ENCODE measurements around the gene ACADM. TPM values are rescaled to one million over a fixed set of nuclear protein-coding genes. Genes with fewer than 3 reads are reported as not detected.

Gene ACADM
- total and polyA plus RNA-seq, 2 of the 13 experiments (the other 11 are each of a cell fraction or from before 2014, with no cell fraction given) = 43.7 to 92.2 TPM

GRCh38 chr1:75724472-75725022 is at the start of gene ACADM (continued):
- TF ChIP-seq ZBTB33 (CRISPR knock-in tag; IDR thresholded peaks at IDR 0.05) (no peak), ZKSCAN5 (CRISPR knock-in tag; IDR thresholded peaks at IDR 0.05) (no peak), ZBTB14 (CRISPR knock-in tag; IDR thresholded peaks at IDR 0.05) (0 out of 2 replicates have a peak, but pooled peaks have one; percentile 30), ZNF354B (CRISPR knock-in tag; IDR thresholded peaks at IDR 0.05) (no peak), CEBPB (IDR thresholded peaks at IDR 0.05; ENCODE audit: borderline replicate concordance, low read depth, low read length) (no peak), YEATS2 (CRISPR knock-in tag; IDR thresholded peaks at IDR 0.05; ENCODE audit: borderline replicate concordance) (0 out of 2 replicates have a peak, but pooled peaks have one; percentile 63), SOX5 (CRISPR knock-in tag; IDR thresholded peaks at IDR 0.05; ENCODE audit: borderline replicate concordance) (peak; percentile 73), THYN1 (CRISPR knock-in tag; IDR thresholded peaks at IDR 0.05; ENCODE audit: borderline replicate concordance, low read depth) (0 out of 2 replicates have a peak, but pooled peaks have one; percentile 77), TCF12 (IDR thresholded peaks at IDR 0.05) (no peak), TCF12 (CRISPR knock-in tag; IDR thresholded peaks at IDR 0.05) (peak; percentile 29; the same call in 1 of the 2 replicates), JUN (CRISPR knock-in tag; IDR thresholded peaks at IDR 0.05) (no peak), DNMT1 (CRISPR knock-in tag; IDR thresholded peaks at IDR 0.05) (no peak), SIX1 (CRISPR knock-in tag; IDR thresholded peaks at IDR 0.05; ENCODE audit: borderline replicate concordance) (0 out of 2 replicates have a peak, but pooled peaks have one; percentile 16), ZKSCAN1 (IDR thresholded peaks at IDR 0.05; ENCODE audit: low read length) (no peak), IRX3 (CRISPR knock-in tag; IDR thresholded peaks at IDR 0.05; ENCODE audit: borderline replicate concordance, low read depth) (peak; percentile 36; the same call in 1 of the 2 replicates), REL (CRISPR knock-in tag; conservative IDR thresholded peaks at IDR 0.05) (no peak), BRF2 (CRISPR knock-in tag; IDR thresholded peaks at IDR 0.05) (no peak), MATR3 (CRISPR knock-in tag; IDR thresholded peaks at IDR 0.05) (no peak), SRSF9 (IDR thresholded peaks at IDR 0.05; ENCODE audit: borderline replicate concordance, insufficient read depth, low read depth, low read length, poor library complexity, severe bottlenecking) (no peak), STAT6 (CRISPR knock-in tag; IDR thresholded peaks at IDR 0.05; ENCODE audit: borderline replicate concordance) (peak; percentile 61; the same call in 1 of the 2 replicates), ZNF530 (CRISPR knock-in tag; IDR thresholded peaks at IDR 0.05; ENCODE audit: low read depth) (no peak), MYPOP (CRISPR knock-in tag; IDR thresholded peaks at IDR 0.05) (peak; percentile 81; the same call in 1 of the 2 replicates)
